Progenitor cell of endocrine pancreas (in vitro differentiated cells): ENCODE data around the gene KRTAP10-9. TPM values are rescaled to one million over a fixed set of nuclear protein-coding genes. Genes with fewer than 3 reads are reported as not detected.

ENCODE experiments used
- DNase-seq: peaks from one replicate; pipeline ENCODE4 v3.0.0; 2021; ENCODE audit warnings: low spot score; ENCODE audit not compliant: unreplicated experiment
- H3K27ac Mint-ChIP-seq: 2 replicates; pipeline ENCODE4 v1.8.0; 2021; ENCODE audit warnings: mild to moderate bottlenecking, moderate library complexity, mixed read lengths
- H3K27me3 Mint-ChIP-seq: 2 replicates; pipeline ENCODE4 v1.8.0; 2021; ENCODE audit warnings: mixed read lengths
- H3K36me3 Mint-ChIP-seq: 2 replicates; pipeline ENCODE4 v1.8.0; 2022; ENCODE audit warnings: mixed read lengths; ENCODE audit not compliant: insufficient read depth
- H3K4me1 Mint-ChIP-seq: 2 replicates; pipeline ENCODE4 v1.8.0; 2021; ENCODE audit warnings: low read depth, mixed read lengths
- H3K4me3 Mint-ChIP-seq: 2 replicates; pipeline ENCODE4 v1.8.0; 2021; ENCODE audit warnings: low read depth, mild to moderate bottlenecking, moderate library complexity, mixed read lengths
- H3K9me3 Mint-ChIP-seq: 2 replicates; pipeline ENCODE4 v1.8.0; 2021; ENCODE audit warnings: low read depth, mixed read lengths
- total RNA-seq: library from RNA; stranded (reverse); gene quantifications from 2 replicates; pipeline ENCODE4 v1.2.1, GENCODE V29; 2021
- TF ChIP-seq, protein P1 (sequence below): fragments of 200-600 bp; sonication (generic); IDR thresholded peaks from one replicate; pipeline ENCODE4 v1.5.0; 2021; ENCODE audit warnings: antibody characterized with exemption, mild to moderate bottlenecking; ENCODE audit not compliant: unreplicated experiment

Gene KRTAP10-9
- total RNA-seq, 1 donor from 2014 or later = not detected

DNA sequence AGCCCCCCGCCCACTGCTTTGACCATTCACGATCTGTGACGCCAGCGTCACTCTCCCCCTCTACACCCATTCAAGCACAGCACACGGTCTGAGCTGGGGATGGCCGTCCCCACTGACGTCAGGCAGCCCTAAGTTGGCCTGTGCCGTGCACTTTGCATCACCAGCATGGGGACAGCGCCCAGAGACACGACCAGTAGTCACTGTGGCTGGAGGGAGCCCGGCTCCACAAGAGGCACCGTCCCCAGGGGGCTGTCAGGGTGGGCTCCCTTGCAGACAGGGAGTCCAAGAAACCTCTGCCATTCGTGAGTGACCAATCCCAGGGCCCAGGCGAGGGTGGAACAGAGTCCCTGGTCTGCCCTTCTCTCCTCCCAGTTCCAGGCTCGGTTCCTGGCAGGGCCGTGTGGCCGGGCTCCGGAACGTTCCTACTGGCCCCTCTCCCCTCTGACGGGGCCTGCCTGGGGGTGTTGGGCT lies 12.7 kb upstream of the KRTAP10-9 start:
- H3K9me3 Mint-ChIP-seq = peaks cover 16% of the 10 kb centered on the region
- TF ChIP-seq, protein P1, sequence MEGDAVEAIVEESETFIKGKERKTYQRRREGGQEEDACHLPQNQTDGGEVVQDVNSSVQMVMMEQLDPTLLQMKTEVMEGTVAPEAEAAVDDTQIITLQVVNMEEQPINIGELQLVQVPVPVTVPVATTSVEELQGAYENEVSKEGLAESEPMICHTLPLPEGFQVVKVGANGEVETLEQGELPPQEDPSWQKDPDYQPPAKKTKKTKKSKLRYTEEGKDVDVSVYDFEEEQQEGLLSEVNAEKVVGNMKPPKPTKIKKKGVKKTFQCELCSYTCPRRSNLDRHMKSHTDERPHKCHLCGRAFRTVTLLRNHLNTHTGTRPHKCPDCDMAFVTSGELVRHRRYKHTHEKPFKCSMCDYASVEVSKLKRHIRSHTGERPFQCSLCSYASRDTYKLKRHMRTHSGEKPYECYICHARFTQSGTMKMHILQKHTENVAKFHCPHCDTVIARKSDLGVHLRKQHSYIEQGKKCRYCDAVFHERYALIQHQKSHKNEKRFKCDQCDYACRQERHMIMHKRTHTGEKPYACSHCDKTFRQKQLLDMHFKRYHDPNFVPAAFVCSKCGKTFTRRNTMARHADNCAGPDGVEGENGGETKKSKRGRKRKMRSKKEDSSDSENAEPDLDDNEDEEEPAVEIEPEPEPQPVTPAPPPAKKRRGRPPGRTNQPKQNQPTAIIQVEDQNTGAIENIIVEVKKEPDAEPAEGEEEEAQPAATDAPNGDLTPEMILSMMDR = no peak
- no peaks in the 10 kb centered on the region for H3K4me1 Mint-ChIP-seq
- H3K27me3 Mint-ChIP-seq = peaks cover 9% of the 10 kb centered on the region
- H3K36me3 Mint-ChIP-seq = peaks cover 1% of the 10 kb centered on the region
- H3K27ac Mint-ChIP-seq = no peak overlapping the region
- H3K4me3 Mint-ChIP-seq = no peak overlapping the region
- no peak for DNase-seq

DNA sequence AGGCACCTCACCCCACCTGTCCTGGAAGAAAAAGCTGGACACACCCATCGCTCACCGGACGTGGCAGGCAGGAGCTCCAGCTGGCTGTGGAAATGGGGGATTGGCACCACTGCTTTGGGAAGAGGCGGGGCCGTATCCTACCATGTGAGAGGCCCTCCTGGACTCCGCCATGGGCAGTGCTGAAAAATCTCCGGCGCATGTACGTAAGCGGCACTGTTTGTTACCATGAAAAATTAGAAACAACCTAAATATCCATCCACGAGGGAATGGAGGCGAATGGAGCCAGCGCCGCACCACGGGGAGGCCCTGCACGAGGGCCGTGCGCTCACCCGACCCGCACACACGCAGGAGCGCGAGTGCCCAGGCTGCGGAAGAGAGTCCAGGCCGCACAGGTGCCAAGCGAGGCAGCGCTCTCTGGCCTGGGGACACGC lies 11.9 kb upstream of the KRTAP10-9 start:
- Mint-ChIP-seq H3K4me1 (no peaks in the 10 kb centered on the region), H3K36me3 (peaks cover 5% of the 10 kb centered on the region), H3K27ac (no peak overlapping the region), H3K27me3 (peaks cover 6% of the 10 kb centered on the region), H3K4me3 (no peak overlapping the region), H3K9me3 (peaks cover 14% of the 10 kb centered on the region)
- TF ChIP-seq, protein P1 = no peak
- no peak for DNase-seq

DNA sequence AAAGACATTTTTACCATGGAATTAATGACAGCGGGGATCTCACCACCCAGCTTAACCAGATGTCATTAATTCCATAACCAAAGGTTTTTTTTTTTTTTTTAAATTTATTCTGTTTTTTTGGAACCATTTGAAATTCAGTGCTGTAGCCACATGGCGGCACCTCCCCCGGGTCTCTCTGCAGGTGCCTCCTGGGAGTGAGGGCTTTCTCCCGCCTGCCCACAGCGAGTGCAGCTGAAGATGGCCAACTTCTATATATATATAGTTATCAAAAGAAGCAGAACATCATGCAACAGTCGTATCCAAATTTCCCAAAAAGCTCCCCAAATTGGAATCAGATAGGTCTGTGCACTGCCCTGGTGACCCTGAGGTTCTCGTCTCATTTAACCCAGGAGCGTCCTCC lies 11.4 kb upstream of the KRTAP10-9 start:
- Mint-ChIP-seq H3K27ac (no peak overlapping the region), H3K27me3 (peaks cover 6% of the 10 kb centered on the region), H3K4me3 (no peak overlapping the region), H3K36me3 (peaks cover 5% of the 10 kb centered on the region), H3K4me1 (no peaks in the 10 kb centered on the region), H3K9me3 (peaks cover 17% of the 10 kb centered on the region)
- no peak for DNase-seq
- TF ChIP-seq, protein P1 = no peak

DNA sequence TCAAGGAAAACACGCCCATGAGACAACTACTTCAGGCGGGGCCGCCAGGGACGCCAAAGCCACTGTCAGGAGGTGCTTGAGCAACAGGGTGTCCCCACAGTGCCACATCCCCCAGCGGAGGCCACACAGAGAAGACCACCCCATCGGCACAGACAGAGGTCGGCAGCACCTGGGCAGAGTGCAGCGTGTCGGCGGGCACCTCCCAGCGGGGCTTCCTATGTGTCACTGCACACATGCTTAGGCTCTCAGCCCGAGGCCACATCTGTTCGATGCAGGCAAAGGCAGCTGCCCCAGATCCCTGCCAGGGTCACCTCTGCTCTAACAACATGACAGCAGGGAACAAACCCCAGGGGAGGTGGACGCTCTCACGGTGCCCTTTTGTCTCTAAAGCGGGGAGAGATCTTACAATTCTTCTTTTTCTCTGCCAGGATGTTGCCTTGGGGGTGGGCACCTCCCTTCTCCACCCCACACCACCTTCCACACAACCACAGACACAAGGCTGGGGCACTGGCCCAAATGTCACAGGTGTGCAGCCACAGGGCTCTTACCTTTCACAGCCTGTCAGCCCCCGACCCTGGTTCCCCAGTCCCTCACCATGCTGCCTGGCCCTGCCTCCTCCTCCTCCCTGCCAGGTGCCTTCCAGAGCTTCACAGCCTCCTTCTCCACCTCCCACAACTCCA lies 10.8 kb upstream of the KRTAP10-9 start:
- Mint-ChIP-seq H3K27ac (no peak overlapping the region), H3K36me3 (peaks cover 5% of the 10 kb centered on the region), H3K4me3 (no peak overlapping the region), H3K9me3 (peaks cover 18% of the 10 kb centered on the region), H3K4me1 (no peaks in the 10 kb centered on the region), H3K27me3 (peaks cover 6% of the 10 kb centered on the region)
- no peak for DNase-seq
- TF ChIP-seq, protein P1 = no peak

DNA sequence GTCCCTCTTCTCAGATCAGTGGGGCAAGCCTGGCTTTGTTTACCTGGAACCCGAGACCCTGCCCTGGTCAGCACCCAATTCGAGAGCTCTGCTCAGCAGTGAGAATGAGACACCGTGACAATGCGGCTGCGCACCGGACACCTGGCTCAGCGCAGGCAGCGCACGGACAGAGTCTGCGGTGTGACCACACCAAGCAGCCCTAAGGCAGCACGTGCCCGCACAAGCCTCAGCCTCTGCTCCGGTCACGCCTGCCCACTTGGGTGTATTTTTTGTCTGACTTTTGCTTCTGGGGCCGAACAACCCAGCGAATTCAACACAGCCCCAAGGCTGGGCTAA lies 10.3 kb upstream of the KRTAP10-9 start:
- no peak overlapping the region for H3K4me3 Mint-ChIP-seq
- no peak for DNase-seq
- peaks cover 13% of the 10 kb centered on the region for H3K9me3 Mint-ChIP-seq
- TF ChIP-seq, protein P1 = no peak
- no peaks in the 10 kb centered on the region for H3K4me1 Mint-ChIP-seq
- H3K27ac Mint-ChIP-seq = no peak overlapping the region
- H3K27me3 Mint-ChIP-seq = peaks cover 6% of the 10 kb centered on the region
- peaks cover 5% of the 10 kb centered on the region for H3K36me3 Mint-ChIP-seq
